H9 (cell line): ENCODE measurements around the gene ACOT7. TPM values are rescaled to one million over a fixed set of nuclear protein-coding genes. Genes with fewer than 3 reads are reported as not detected.

Experiments used
- DNase-seq: peaks from one replicate; pipeline ENCODE4 v3.0.0-alpha.2; 2017
- H2AFZ ChIP-seq: one replicate; pipeline ENCODE4 v1.6.1; 2013; ENCODE audit warnings: mild to moderate bottlenecking, low read length, control low read depth, moderate library complexity
- H2AK5ac ChIP-seq: 2 replicates; pipeline ENCODE4 v1.6.1; 2013; ENCODE audit warnings: low read length, control low read depth, mixed read lengths; ENCODE audit not compliant: insufficient read length
- H2BK120ac ChIP-seq: one replicate; pipeline ENCODE4 v1.6.1; 2013; ENCODE audit warnings: low read depth, mild to moderate bottlenecking, low read length, control low read depth, inconsistent platforms; ENCODE audit not compliant: poor library complexity, severe bottlenecking
- H2BK12ac ChIP-seq: 2 replicates; pipeline ENCODE4 v1.6.1; 2013; ENCODE audit warnings: low read length, control low read depth, mixed read lengths, low read depth; ENCODE audit not compliant: insufficient read length
- H2BK15ac ChIP-seq: 2 replicates; pipeline ENCODE4 v1.6.1; 2013; ENCODE audit warnings: low read depth, low read length, control low read depth
- H2BK20ac ChIP-seq: one replicate; pipeline ENCODE4 v1.6.1; 2013; ENCODE audit warnings: low read depth, mild to moderate bottlenecking, low read length, control low read depth, inconsistent platforms; ENCODE audit not compliant: poor library complexity, severe bottlenecking
- H2BK5ac ChIP-seq: 2 replicates; pipeline ENCODE4 v1.6.1; 2013; ENCODE audit warnings: low read length, control low read depth, mixed read lengths; ENCODE audit not compliant: insufficient read length
- H3K14ac ChIP-seq: 2 replicates; pipeline ENCODE4 v1.6.1; 2013; ENCODE audit warnings: low read length, control low read depth; ENCODE audit not compliant: insufficient read depth
- H3K18ac ChIP-seq: 2 replicates; pipeline ENCODE4 v1.6.1; 2013; ENCODE audit warnings: low read depth, mild to moderate bottlenecking, mixed read lengths, low read length, control low read depth; ENCODE audit not compliant: insufficient read length
- H3K23ac ChIP-seq: 2 replicates; pipeline ENCODE4 v1.6.1; 2013; ENCODE audit warnings: low read length, control low read depth, mixed read lengths, low read depth; ENCODE audit not compliant: insufficient read length
- H3K23me2 ChIP-seq: 2 replicates; pipeline ENCODE4 v1.6.1; 2013; ENCODE audit warnings: low read depth, mild to moderate bottlenecking, mixed read lengths, low read length, control low read depth; ENCODE audit not compliant: insufficient read length, poor library complexity, severe bottlenecking
- H3K27ac ChIP-seq: 2 replicates; pipeline ENCODE4 v1.5.1; 2013; ENCODE audit warnings: low read length, control low read depth, mixed read lengths, low read depth; ENCODE audit not compliant: insufficient read length
- H3K27me3 ChIP-seq: 2 replicates; pipeline ENCODE4 v1.6.1; 2013; ENCODE audit warnings: low read length, control low read depth, inconsistent platforms; ENCODE audit not compliant: insufficient read depth
- H3K4ac ChIP-seq: 2 replicates; pipeline ENCODE4 v1.6.1; 2013; ENCODE audit warnings: low read depth, mild to moderate bottlenecking, control low read depth, inconsistent platforms, low read length, moderate library complexity
- H3K4me1 ChIP-seq: 2 replicates; pipeline ENCODE4 v1.6.1; 2013; ENCODE audit warnings: low read length, control low read depth, inconsistent platforms; ENCODE audit not compliant: insufficient read depth
- H3K4me2 ChIP-seq: 2 replicates; pipeline ENCODE4 v1.6.1; 2013; ENCODE audit warnings: low read length, control low read depth, mixed read lengths; ENCODE audit not compliant: insufficient read length, insufficient read depth
- H3K56ac ChIP-seq: 2 replicates; pipeline ENCODE4 v1.6.1; 2013; ENCODE audit warnings: low read depth, mild to moderate bottlenecking, mixed read lengths, low read length, control low read depth; ENCODE audit not compliant: insufficient read length
- H3K79me1 ChIP-seq: 2 replicates; pipeline ENCODE4 v1.6.1; 2013; ENCODE audit warnings: low read depth, mild to moderate bottlenecking, moderate library complexity, low read length, control low read depth, inconsistent platforms; ENCODE audit not compliant: insufficient read depth, poor library complexity, severe bottlenecking
- H3K79me2 ChIP-seq: 2 replicates; pipeline ENCODE4 v1.6.1; 2013; ENCODE audit warnings: low read length, control low read depth, inconsistent platforms; ENCODE audit not compliant: insufficient read depth
- H3K9ac ChIP-seq: 2 replicates; pipeline ENCODE4 v1.6.1; 2013; ENCODE audit warnings: low read length, control low read depth, mixed read lengths; ENCODE audit not compliant: insufficient read length; ENCODE audit errors: extremely low read depth
- H3K9me3 ChIP-seq: one replicate; pipeline ENCODE4 v1.6.1; 2013; ENCODE audit warnings: low read depth, low read length, inconsistent platforms; ENCODE audit not compliant: control insufficient read depth
- H3T11ph ChIP-seq: one replicate; pipeline ENCODE4 v1.6.1; 2013; ENCODE audit warnings: mild to moderate bottlenecking, low read length, control low read depth, inconsistent platforms
- H4K20me1 ChIP-seq: one replicate; pipeline ENCODE4 v1.6.1; 2013; ENCODE audit not compliant: control insufficient read depth, insufficient read length, insufficient read depth
- H4K5ac ChIP-seq: 2 replicates; pipeline ENCODE4 v1.6.1; 2013; ENCODE audit warnings: low read depth, mild to moderate bottlenecking, mixed read lengths, low read length, control low read depth; ENCODE audit not compliant: insufficient read length
- H4K8ac ChIP-seq: replicated peaks from 2 replicates; pipeline ENCODE4 v1.6.1; 2013; ENCODE audit warnings: low read length, control low read depth, mixed read lengths, low read depth; ENCODE audit not compliant: insufficient read length
- H4K91ac ChIP-seq: 2 replicates; pipeline ENCODE4 v1.6.1; 2013; ENCODE audit warnings: low read depth, mild to moderate bottlenecking, moderate library complexity, mixed read lengths, low read length, control low read depth; ENCODE audit not compliant: insufficient read length
- H3K27ac Mint-ChIP-seq, 3 experiments: 2 replicates in 2 of 3; 3 replicates in 1 of 3; pipeline ENCODE4 v1.8.0; 2020 to 2021; ENCODE audit warnings: mixed read lengths in 3 of 3, mild to moderate bottlenecking in 1 of 3, moderate library complexity in 1 of 3
- H3K27me3 Mint-ChIP-seq: 2 replicates; pipeline ENCODE4 v1.8.0; 2021; ENCODE audit warnings: low read depth, mild to moderate bottlenecking, moderate library complexity, mixed read lengths
- H3K36me3 Mint-ChIP-seq, 3 experiments: 2 replicates in 2 of 3; 3 replicates in 1 of 3; pipeline ENCODE4 v1.8.0; 2020 to 2021; ENCODE audit warnings: low read depth in 3 of 3, mixed read lengths in 3 of 3; ENCODE audit not compliant: insufficient read depth in 1 of 3
- H3K4me1 Mint-ChIP-seq, 2 experiments: 2 replicates each; pipeline ENCODE4 v1.8.0; 2020; ENCODE audit warnings: mixed read lengths in 2 of 2
- H3K4me3 Mint-ChIP-seq, 2 experiments: 2 replicates in 1 of 2; 3 replicates in 1 of 2; pipeline ENCODE4 v1.8.0; 2020 to 2021; ENCODE audit warnings: mild to moderate bottlenecking in 2 of 2, mixed read lengths in 2 of 2, moderate library complexity in 1 of 2
- H3K9me3 Mint-ChIP-seq, 2 experiments: 2 replicates in 1 of 2; 3 replicates in 1 of 2; pipeline ENCODE4 v1.8.0; 2020; ENCODE audit warnings: mild to moderate bottlenecking in 2 of 2, mixed read lengths in 2 of 2, moderate library complexity in 1 of 2
- WGBS: extraction: QIAGEN DNeasy Blood & Tissue Kit; methylation state at CpG from one replicate; pipeline ENCODE4 v1.1.7; 2013; ENCODE audit warnings: missing lambda C conversion rate, low lambda C conversion rate, mixed read lengths; ENCODE audit not compliant: insufficient read length; ENCODE audit errors: extremely low coverage; 5-methylcytosine and 5-hydroxymethylcytosine counted together
- total RNA-seq: library from RNA; stranded (reverse); gene quantifications from 2 replicates; pipeline ENCODE4 v1.2.1, GENCODE V29; 2021
- TF ChIP-seq, protein P1 (sequence below): fragments of 200-600 bp; sonication (generic); conservative IDR thresholded peaks from 3 replicates; pipeline ENCODE4 v1.8.0; 2021; ENCODE audit warnings: antibody characterized with exemption, mild to moderate bottlenecking

ACOT7 gene
- total RNA-seq, 1 experiment from 2014 or later, result 87.4 TPM

GRCh38 chr1:6325482-6325881 is 68.1 kb downstream of the ACOT7 start:
- H2BK20ac ChIP-seq, result no peak overlapping the region
- no peaks in the 10 kb centered on the region for H3K4me1 ChIP-seq
- no peaks in the 10 kb centered on the region for H3K23me2 ChIP-seq
- no CpG with 5 or more reads among the region's 7 CpGs for WGBS
- Mint-ChIP-seq H3K9me3 (no peaks in the 10 kb centered on the region; a peak in 1 of 5 replicates), H3K27me3 (no peaks in the 10 kb centered on the region; the same call in 1 of the 2 replicates), H3K36me3 (peaks cover 5 to 31% (median 26%) of the 10 kb centered on the region in 3 experiments), H3K4me1 (no peaks in the 10 kb centered on the region), H3K4me3 (no peak overlapping the region), H3K27ac (no peak overlapping the region)
- no peak overlapping the region for H3K9ac ChIP-seq
- H3K9me3 ChIP-seq, result no peaks in the 10 kb centered on the region
- H3K4ac ChIP-seq, result no peak overlapping the region
- H2BK12ac ChIP-seq, result no peak overlapping the region
- H4K20me1 ChIP-seq, result peaks cover 2% of the 10 kb centered on the region
- H3K14ac ChIP-seq, result no peak overlapping the region
- DNase-seq, result no peak
- H3K79me1 ChIP-seq, result no peaks in the 10 kb centered on the region
- H2BK5ac ChIP-seq, result no peak overlapping the region
- H3K27ac ChIP-seq, result no peak overlapping the region
- no peak overlapping the region for H3K23ac ChIP-seq
- no peak overlapping the region for H2BK120ac ChIP-seq
- no peak overlapping the region for H3K4me2 ChIP-seq
- H4K8ac ChIP-seq, result no peak overlapping the region
- no peak overlapping the region for H2AFZ ChIP-seq
- no peaks in the 10 kb centered on the region for H3K79me2 ChIP-seq
- H3T11ph ChIP-seq, result no peak overlapping the region
- no peak overlapping the region for H2AK5ac ChIP-seq
- H2BK15ac ChIP-seq, result no peak overlapping the region
- no peak overlapping the region for H3K56ac ChIP-seq
- TF ChIP-seq, protein P1, sequence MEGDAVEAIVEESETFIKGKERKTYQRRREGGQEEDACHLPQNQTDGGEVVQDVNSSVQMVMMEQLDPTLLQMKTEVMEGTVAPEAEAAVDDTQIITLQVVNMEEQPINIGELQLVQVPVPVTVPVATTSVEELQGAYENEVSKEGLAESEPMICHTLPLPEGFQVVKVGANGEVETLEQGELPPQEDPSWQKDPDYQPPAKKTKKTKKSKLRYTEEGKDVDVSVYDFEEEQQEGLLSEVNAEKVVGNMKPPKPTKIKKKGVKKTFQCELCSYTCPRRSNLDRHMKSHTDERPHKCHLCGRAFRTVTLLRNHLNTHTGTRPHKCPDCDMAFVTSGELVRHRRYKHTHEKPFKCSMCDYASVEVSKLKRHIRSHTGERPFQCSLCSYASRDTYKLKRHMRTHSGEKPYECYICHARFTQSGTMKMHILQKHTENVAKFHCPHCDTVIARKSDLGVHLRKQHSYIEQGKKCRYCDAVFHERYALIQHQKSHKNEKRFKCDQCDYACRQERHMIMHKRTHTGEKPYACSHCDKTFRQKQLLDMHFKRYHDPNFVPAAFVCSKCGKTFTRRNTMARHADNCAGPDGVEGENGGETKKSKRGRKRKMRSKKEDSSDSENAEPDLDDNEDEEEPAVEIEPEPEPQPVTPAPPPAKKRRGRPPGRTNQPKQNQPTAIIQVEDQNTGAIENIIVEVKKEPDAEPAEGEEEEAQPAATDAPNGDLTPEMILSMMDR, result no peak
- no peak overlapping the region for H4K5ac ChIP-seq
- no peak overlapping the region for H4K91ac ChIP-seq
- H3K18ac ChIP-seq, result no peak overlapping the region
- no peaks in the 10 kb centered on the region for H3K27me3 ChIP-seq
